Measurements from ENCODE around the gene KLHL29.

GRCh38 chr2:23522726-23523372, 137.9 kb downstream of the KLHL29 start:
- TF ChIP-seq CTCF (conservative IDR thresholded peaks at IDR 0.05; ENCODE audit: low read depth in 2 of 2) (no peak), REST (IDR thresholded peaks at IDR 0.05; ENCODE audit: unreplicated experiment) (no peak), EZH2 (IDR thresholded peaks at IDR 0.05; ENCODE audit: low read depth, unreplicated experiment) (no peak)
